ENCODE measurements around the gene PSMB8. TPM values are rescaled to one million over a fixed set of nuclear protein-coding genes. Genes with fewer than 3 reads are reported as not detected.

PSMB8 gene
- total RNA-seq, 3 donors from 2014 or later (not counting 1 experiment from before 2014, with no cell fraction given), result 160 to 170 (median 161) TPM

- H3K4me3 ChIP-seq (ENCODE audit: low read length), result peak within 1 kb of the TSS; percentile 95
- H3K36me3 Mint-ChIP-seq, result peaks cover 32% of the 10 kb centered on the region
- H3K36me3 ChIP-seq (ENCODE audit: control insufficient read depth, insufficient read depth, low read length), result peaks cover 60% of the 10 kb centered on the region
- no peaks in the 10 kb centered on the region for H3K27me3 ChIP-seq (ENCODE audit: control insufficient read depth, insufficient read depth, low read length)
- H3K9me3 ChIP-seq (ENCODE audit: control insufficient read depth, insufficient read depth, low read length), result no peaks in the 10 kb centered on the region
- peak; percentile 90 to 98 for DNase-seq
- peaks cover 65% of the 10 kb centered on the region for H3K4me1 ChIP-seq (ENCODE audit: control insufficient read depth, insufficient read depth, low read length)
- peak within 1 kb of the TSS; percentile 100 for H3K27ac Mint-ChIP-seq
- under 1% methylated on average over 68 of the region's 68 CpGs for WGBS (ENCODE audit: insufficient coverage)
- ATAC-seq, result peak; percentile 76 to 92 (median 80)
- H3K9me3 Mint-ChIP-seq, result no peaks in the 10 kb centered on the region
- H3K27me3 Mint-ChIP-seq (ENCODE audit: low read depth in 2 of 2), result no peaks in the 10 kb centered on the region
- peaks cover 73 to 84% of the 10 kb centered on the region in 2 donors for H3K4me1 Mint-ChIP-seq
- H3K27ac ChIP-seq (ENCODE audit: low read length), result peak within 1 kb of the TSS; percentile 99
- peak; percentile 78 for TF ChIP-seq CTCF (IDR thresholded peaks at IDR 0.05)
- H3K4me3 Mint-ChIP-seq, result peak within 1 kb of the TSS; percentile 99
- intact Hi-C loops (cut with micrococcal nuclease), result loop anchor here (1.0 to 5.0 kb wide), 4 partner anchors 9 to 349 kb away; partner anchors contain the start of genes HSD17B8, PSMB8, RXRB and SLC39A7
Measured at GRCh38 chr6:32853541-32854375, 9.9 kb upstream of the PSMB8 start, which contains the start of the genes PSMB9 and TAP1. PSMB9 (plus strand) TSS chr6:32854192; CDS start chr6:32854230, 38 bp downstream. TAP1 (minus strand) TSS chr6:32853704; CDS start chr6:32853636, 68 bp downstream.

GRCh38 chr6:32852844-32853540 is 9.1 kb upstream of the PSMB8 start:
- ATAC-seq (peak; percentile 45 to 62 (median 56)), DNase-seq (peak; percentile 69 to 83)
- peaks cover 32% of the 10 kb centered on the region for H3K36me3 Mint-ChIP-seq
- Histone ChIP-seq H3K9me3 (ENCODE audit: control insufficient read depth, insufficient read depth, low read length) (no peaks in the 10 kb centered on the region), H3K27ac (ENCODE audit: low read length) (peak overlapping the region; percentile 99), H3K4me3 (ENCODE audit: low read length) (peak overlapping the region; percentile 95), H3K4me1 (ENCODE audit: control insufficient read depth, insufficient read depth, low read length) (peaks cover 65% of the 10 kb centered on the region), H3K36me3 (ENCODE audit: control insufficient read depth, insufficient read depth, low read length) (peaks cover 60% of the 10 kb centered on the region), H3K27me3 (ENCODE audit: control insufficient read depth, insufficient read depth, low read length) (no peaks in the 10 kb centered on the region)
- H3K27ac Mint-ChIP-seq, result peak overlapping the region; percentile 100
- intact Hi-C loops (cut with micrococcal nuclease), result loop anchor here (1.0 to 5.0 kb wide), 2 partner anchors 15 to 349 kb away; partner anchors contain the start of genes HSD17B8, RXRB and SLC39A7
- WGBS (ENCODE audit: insufficient coverage), result under 1% methylated on average over 41 of the region's 41 CpGs
- no peak for TF ChIP-seq CTCF (IDR thresholded peaks at IDR 0.05)
- peaks cover 75 to 85% of the 10 kb centered on the region in 2 donors for H3K4me1 Mint-ChIP-seq
- H3K9me3 Mint-ChIP-seq, result no peaks in the 10 kb centered on the region
- H3K27me3 Mint-ChIP-seq (ENCODE audit: low read depth in 2 of 2), result no peaks in the 10 kb centered on the region
- peak overlapping the region; percentile 99 for H3K4me3 Mint-ChIP-seq

GRCh38 chr6:32852018-32852843 is 8.4 kb upstream of the PSMB8 start:
- H3K27ac Mint-ChIP-seq, result peak overlapping the region; percentile 100
- ATAC-seq (no peak), DNase-seq (peak; percentile 33 to 56)
- Histone ChIP-seq H3K27me3 (ENCODE audit: control insufficient read depth, insufficient read depth, low read length) (no peaks in the 10 kb centered on the region), H3K36me3 (ENCODE audit: control insufficient read depth, insufficient read depth, low read length) (peaks cover 60% of the 10 kb centered on the region), H3K4me1 (ENCODE audit: control insufficient read depth, insufficient read depth, low read length) (peaks cover 71% of the 10 kb centered on the region), H3K27ac (ENCODE audit: low read length) (peak overlapping the region; percentile 99), H3K9me3 (ENCODE audit: control insufficient read depth, insufficient read depth, low read length) (no peaks in the 10 kb centered on the region), H3K4me3 (ENCODE audit: low read length) (peak overlapping the region; percentile 95)
- WGBS (ENCODE audit: insufficient coverage), result 33% methylated on average over 21 of the region's 23 CpGs
- H3K27me3 Mint-ChIP-seq (ENCODE audit: low read depth in 2 of 2), result no peaks in the 10 kb centered on the region
- no peak for TF ChIP-seq CTCF (IDR thresholded peaks at IDR 0.05)
- H3K4me1 Mint-ChIP-seq, result peaks cover 76 to 85% of the 10 kb centered on the region in 2 donors
- intact Hi-C loops (cut with micrococcal nuclease), result loop anchor here (5.0 kb wide), 1 partner anchor 350 kb away; the partner anchor contains the start of genes HSD17B8, RXRB and SLC39A7
- peak overlapping the region; percentile 99 for H3K4me3 Mint-ChIP-seq
- peaks cover 33% of the 10 kb centered on the region for H3K36me3 Mint-ChIP-seq
- H3K9me3 Mint-ChIP-seq, result no peaks in the 10 kb centered on the region
